Breast epithelium (tissue), 4 donors: ENCODE results near the gene GPM6B. TPM values are rescaled to one million over a fixed set of nuclear protein-coding genes. Genes with fewer than 3 reads are reported as not detected.

Source experiments
- DNase-seq, 2 donors: peaks; one replicate each; pipeline ENCODE4 v3.0.0-alpha.2; 2019; ENCODE audit warnings: low spot score in 2 of 2
- H3K27ac ChIP-seq, 2 donors: fragments of 200-600 bp; sonication (generic) in 1 of 2; one replicate each; pipeline ENCODE4 v1.5.1; 2016 to 2019; ENCODE audit warnings: mild to moderate bottlenecking in 1 of 2
- H3K27me3 ChIP-seq, 2 donors: fragments of 200-600 bp; sonication (generic) in 1 of 2; one replicate each; pipeline versions ENCODE4 v1.5.1 to v1.6.0; 2017 to 2019; ENCODE audit warnings: control low read depth in 1 of 2, mild to moderate bottlenecking in 1 of 2
- H3K36me3 ChIP-seq: fragments of 200-600 bp; one replicate; pipeline ENCODE4 v1.5.1; 2019
- H3K4me1 ChIP-seq, 2 donors: fragments of 200-600 bp; sonication (generic); one replicate each; pipeline ENCODE4 v1.5.1; 2016 to 2019; ENCODE audit warnings: control low read depth in 1 of 2
- H3K4me3 ChIP-seq, 3 donors: fragments of 200-600 bp; sonication (generic); 1 replicate in 2 of 3; 2 replicates in 1 of 3; pipeline ENCODE4 v1.5.1; 2016 to 2019; ENCODE audit warnings: mild to moderate bottlenecking in 3 of 3, moderate library complexity in 2 of 3
- H3K9me3 ChIP-seq, 2 donors: fragments of 200-600 bp; sonication (generic) in 1 of 2; one replicate each; pipeline ENCODE4 v1.5.1; 2016 to 2019; ENCODE audit warnings: control low read depth in 1 of 2
- CTCF ChIP-seq, 3 donors: fragments of 450-650 bp; IDR thresholded peaks; one replicate each; pipeline ENCODE4 v1.5.1; 2016 to 2017; ENCODE audit warnings: antibody characterized with exemption in 3 of 3, mild to moderate bottlenecking in 3 of 3, moderate library complexity in 3 of 3
- POLR2A ChIP-seq: fragments of 450-650 bp; IDR thresholded peaks from one replicate; pipeline ENCODE4 v1.6.1; 2016; ENCODE audit warnings: antibody characterized with exemption, mild to moderate bottlenecking, moderate library complexity
- POLR2AphosphoS5 ChIP-seq, 3 donors: sonication (generic); formaldehyde crosslinking; IDR thresholded peaks; one replicate each; pipeline ENCODE4 v1.6.1; 2017; ENCODE audit warnings: antibody characterized with exemption in 3 of 3
- intact Hi-C: fragments of 100-400 bp; cut with DNase I; formaldehyde crosslinking; loops from one replicate; pipeline ENCODE4 v1.15.1; 2023; ENCODE audit warnings: low total_unique reads
- total RNA-seq, 3 donors: library from RNA; depleted of rRNA; stranded (reverse); fragments of >200 nt; gene quantifications; one replicate each; pipeline ENCODE4 v1.1.0, GENCODE V29; 2016

GPM6B gene
- total RNA-seq, 3 donors from 2014 or later, result 3.4 to 81.7 (median 35.7) TPM

GRCh38 chrX:13756381-13756780 is 60.5 kb downstream of the GPM6B start:
- Histone ChIP-seq H3K36me3 (no peaks in the 10 kb centered on the region), H3K4me1 (no peaks in the 10 kb centered on the region), H3K27ac (no peak overlapping the region), H3K9me3 (no peaks in the 10 kb centered on the region), H3K27me3 (no peaks in the 10 kb centered on the region), H3K4me3 (no peak overlapping the region)
- intact Hi-C loops, result loop anchor here (10.0 kb wide), 1 partner anchor 278 kb away; no protein-coding TSS in a partner anchor
- DNase-seq, result no peak
- TF ChIP-seq CTCF (IDR thresholded peaks at IDR 0.05), result no peak
- TF ChIP-seq POLR2A, result no peak
- no peak for TF ChIP-seq POLR2AphosphoS5 (IDR thresholded peaks at IDR 0.05)

- DNase-seq, result no peak
- Histone ChIP-seq H3K27me3 (no peaks in the 10 kb centered on the region), H3K36me3 (no peaks in the 10 kb centered on the region), H3K9me3 (no peaks in the 10 kb centered on the region), H3K27ac (no peak overlapping the region), H3K4me3 (no peak overlapping the region), H3K4me1 (no peaks in the 10 kb centered on the region)
- intact Hi-C loops, result loop anchor here (10.0 kb wide), 1 partner anchor 280 kb away; no protein-coding TSS in a partner anchor
- TF ChIP-seq CTCF (IDR thresholded peaks at IDR 0.05) (no peak), POLR2AphosphoS5 (IDR thresholded peaks at IDR 0.05) (no peak), POLR2A (no peak)
These were observed 61.6 kb downstream of the GPM6B start for GRCh38 chrX:13755254-13755653.

- no peaks in the 10 kb centered on the region for H3K36me3 ChIP-seq
- H3K9me3 ChIP-seq, result no peaks in the 10 kb centered on the region
- DNase-seq, result no peak
- no peaks in the 10 kb centered on the region for H3K4me1 ChIP-seq
- no peaks in the 10 kb centered on the region for H3K27me3 ChIP-seq
- no peak overlapping the region for H3K4me3 ChIP-seq
- intact Hi-C loops, result loop anchor here (10.0 kb wide), 1 partner anchor 280 kb away; no protein-coding TSS in a partner anchor
- H3K27ac ChIP-seq, result no peak overlapping the region
- TF ChIP-seq POLR2AphosphoS5 (IDR thresholded peaks at IDR 0.05) (no peak), POLR2A (no peak)
These were observed 62.1 kb downstream of the GPM6B start for GRCh38 chrX:13754765-13755164.

- H3K27ac ChIP-seq, result peak overlapping the region; percentile 20 to 44
- intact Hi-C loops, result loop anchor here (10.0 kb wide), 1 partner anchor 282 kb away; no protein-coding TSS in a partner anchor
- no peaks in the 10 kb centered on the region for H3K9me3 ChIP-seq
- H3K4me3 ChIP-seq, result no peak overlapping the region
- DNase-seq, result no peak
- H3K27me3 ChIP-seq, result no peaks in the 10 kb centered on the region
- no peaks in the 10 kb centered on the region for H3K36me3 ChIP-seq
- H3K4me1 ChIP-seq, result no peaks in the 10 kb centered on the region
- no peak for TF ChIP-seq CTCF (IDR thresholded peaks at IDR 0.05)
- TF ChIP-seq POLR2AphosphoS5 (IDR thresholded peaks at IDR 0.05), result no peak
- TF ChIP-seq POLR2A, result no peak
These were observed 64.2 kb downstream of the GPM6B start for GRCh38 chrX:13752646-13753045.

- Histone ChIP-seq H3K4me3 (no peak overlapping the region), H3K27ac (peak overlapping the region in 1 of 2 donors; percentile 1), H3K4me1 (no peaks in the 10 kb centered on the region), H3K27me3 (no peaks in the 10 kb centered on the region), H3K36me3 (no peaks in the 10 kb centered on the region), H3K9me3 (no peaks in the 10 kb centered on the region)
- TF ChIP-seq CTCF (IDR thresholded peaks at IDR 0.05) (no peak), POLR2AphosphoS5 (IDR thresholded peaks at IDR 0.05) (no peak), POLR2A (no peak)
- DNase-seq, result no peak
- intact Hi-C loops, result loop anchor here (10.0 kb wide), 1 partner anchor 283 kb away; no protein-coding TSS in a partner anchor
These were observed 64.8 kb downstream of the GPM6B start for GRCh38 chrX:13752141-13752540.

- Histone ChIP-seq H3K27me3 (no peaks in the 10 kb centered on the region), H3K27ac (no peak overlapping the region), H3K4me3 (no peak overlapping the region), H3K9me3 (no peaks in the 10 kb centered on the region), H3K36me3 (no peaks in the 10 kb centered on the region), H3K4me1 (no peaks in the 10 kb centered on the region)
- TF ChIP-seq POLR2AphosphoS5 (IDR thresholded peaks at IDR 0.05), result no peak
- no peak for TF ChIP-seq POLR2A
- no peak for TF ChIP-seq CTCF (IDR thresholded peaks at IDR 0.05)
- no peak for DNase-seq
- intact Hi-C loops, result loop anchor here (10.0 kb wide), 1 partner anchor 284 kb away; no protein-coding TSS in a partner anchor
These were observed 66.1 kb downstream of the GPM6B start for GRCh38 chrX:13750812-13751211.
